Measurements from ENCODE around the gene SKAP2. TPM values are rescaled to one million over a fixed set of nuclear protein-coding genes. Genes with fewer than 3 reads are reported as not detected.
A peak's percentile ranks its signal among the peaks of the same experiment; 100 is the strongest.

Gene SKAP2
- total and polyA plus RNA-seq, 7 experiments from 2014 or later: 2.7 to 31.4 (median 3.1) TPM

DNA sequence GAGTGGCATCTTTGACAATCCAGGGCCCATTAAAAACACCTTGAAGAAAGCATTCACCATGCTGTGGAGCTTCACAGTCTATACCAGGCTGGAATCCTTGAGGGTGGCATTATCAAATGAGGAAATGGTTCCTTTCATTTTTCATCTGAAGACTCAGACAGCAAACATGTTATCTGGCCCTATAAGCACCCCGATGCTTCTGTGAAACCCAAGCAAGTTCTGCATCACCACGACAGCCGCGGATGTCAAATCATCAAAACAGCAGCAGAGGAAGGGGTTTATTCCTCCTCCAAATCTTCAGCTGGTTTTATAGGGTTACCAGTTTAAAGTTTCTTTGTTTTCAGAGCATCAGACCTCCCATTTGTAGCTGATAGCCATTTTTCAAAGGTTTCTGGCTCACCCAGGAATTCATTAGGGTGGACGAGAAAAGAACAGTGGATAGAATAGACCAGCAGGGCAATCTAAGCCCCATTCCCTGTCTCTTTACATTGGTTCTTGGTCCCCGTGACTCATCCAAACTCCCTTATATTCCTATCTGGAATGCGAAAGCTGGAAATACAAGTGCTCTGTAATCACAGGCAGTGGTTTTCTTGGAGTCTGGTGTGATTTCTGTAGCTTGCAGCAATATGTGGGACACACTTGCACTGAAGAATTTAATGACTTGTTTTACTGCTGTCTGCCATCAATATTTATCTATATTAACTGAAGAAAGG, 217.9 kb downstream of the SKAP2 start:
- H3K4me1 Mint-ChIP-seq: peaks cover 0 to 2% (median 0%) of the 10 kb centered on the region in 7 donors
- H3K4me3 Mint-ChIP-seq: no peak overlapping the region
- H3K9me3 Mint-ChIP-seq: no peaks in the 10 kb centered on the region
- H3K27me3 Mint-ChIP-seq: peaks cover 0 to 29% (median 11%) of the 10 kb centered on the region in 5 donors
- Histone ChIP-seq H3K9me3 (ENCODE audit: control insufficient read depth in 2 of 3, low read length in 3 of 3) (no peaks in the 10 kb centered on the region), H3K4me1 (ENCODE audit: control insufficient read depth in 2 of 2, insufficient read depth in 2 of 2, low read length in 2 of 2) (no peaks in the 10 kb centered on the region), H3K27me3 (ENCODE audit: control insufficient read depth in 2 of 2, insufficient read depth in 2 of 2, low read length in 2 of 2) (no peaks in the 10 kb centered on the region), H3K4me3 (ENCODE audit: low read length) (no peak overlapping the region), H3K36me3 (ENCODE audit: control insufficient read depth in 2 of 3, insufficient read depth in 3 of 3, low read length in 3 of 3) (no peaks in the 10 kb centered on the region), H3K27ac (ENCODE audit: low read depth, low read length) (no peak overlapping the region)
- DNase-seq (no peak), ATAC-seq (no peak)
- no peak overlapping the region for H3K27ac Mint-ChIP-seq
- POLR2A ChIA-PET: interaction anchor here (0.7 kb wide), 1 partner anchor 1618 kb away, joined by 3 read pairs; no protein-coding TSS in a partner anchor
- intact Hi-C loops (cut with micrococcal nuclease): no loop called here
- H3K36me3 Mint-ChIP-seq: no peaks in the 10 kb centered on the region
- CTCF ChIA-PET: no interaction called here

DNA sequence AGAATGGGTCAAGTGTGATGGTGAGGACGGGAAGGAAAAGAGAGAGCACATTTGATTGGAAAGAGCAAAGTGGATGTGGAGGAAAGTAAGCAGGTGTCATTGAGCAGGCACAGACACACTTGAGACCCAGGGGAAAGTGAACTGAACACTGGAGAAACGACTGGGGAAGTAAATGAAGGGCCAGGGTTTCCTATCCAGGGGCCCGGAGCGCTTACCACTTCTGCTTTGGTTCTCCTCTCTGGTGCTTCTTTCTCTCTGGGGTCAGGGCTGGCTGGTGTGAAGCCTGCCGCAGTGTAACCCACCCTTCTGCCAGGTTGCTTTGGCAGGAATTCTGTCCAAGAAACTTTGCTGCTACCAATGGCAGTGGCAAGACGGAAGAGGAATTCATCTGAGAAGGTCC, 219.3 kb downstream of the SKAP2 start:
- peaks cover 0 to 2% (median 0%) of the 10 kb centered on the region in 7 donors for H3K4me1 Mint-ChIP-seq
- H3K36me3 Mint-ChIP-seq: no peaks in the 10 kb centered on the region
- H3K27ac Mint-ChIP-seq: no peak overlapping the region
- no peaks in the 10 kb centered on the region for H3K27me3 ChIP-seq (ENCODE audit: control insufficient read depth in 2 of 2, insufficient read depth in 2 of 2, low read length in 2 of 2)
- POLR2A ChIA-PET: no interaction called here
- H3K4me3 ChIP-seq (ENCODE audit: low read length): no peak overlapping the region
- no peak overlapping the region for H3K4me3 Mint-ChIP-seq
- CTCF ChIA-PET: no interaction called here
- H3K36me3 ChIP-seq (ENCODE audit: control insufficient read depth in 2 of 3, insufficient read depth in 3 of 3, low read length in 3 of 3): no peaks in the 10 kb centered on the region
- H3K27me3 Mint-ChIP-seq: peaks cover 4 to 25% (median 7%) of the 10 kb centered on the region in 5 donors
- ATAC-seq (peak; percentile 45), DNase-seq (no peak)
- intact Hi-C loops (cut with micrococcal nuclease): no loop called here
- no peaks in the 10 kb centered on the region for H3K9me3 Mint-ChIP-seq
- H3K9me3 ChIP-seq (ENCODE audit: control insufficient read depth in 2 of 3, low read length in 3 of 3): no peaks in the 10 kb centered on the region
- H3K27ac ChIP-seq (ENCODE audit: low read depth, low read length): no peak overlapping the region
- no peaks in the 10 kb centered on the region for H3K4me1 ChIP-seq (ENCODE audit: control insufficient read depth in 2 of 2, insufficient read depth in 2 of 2, low read length in 2 of 2)

DNA sequence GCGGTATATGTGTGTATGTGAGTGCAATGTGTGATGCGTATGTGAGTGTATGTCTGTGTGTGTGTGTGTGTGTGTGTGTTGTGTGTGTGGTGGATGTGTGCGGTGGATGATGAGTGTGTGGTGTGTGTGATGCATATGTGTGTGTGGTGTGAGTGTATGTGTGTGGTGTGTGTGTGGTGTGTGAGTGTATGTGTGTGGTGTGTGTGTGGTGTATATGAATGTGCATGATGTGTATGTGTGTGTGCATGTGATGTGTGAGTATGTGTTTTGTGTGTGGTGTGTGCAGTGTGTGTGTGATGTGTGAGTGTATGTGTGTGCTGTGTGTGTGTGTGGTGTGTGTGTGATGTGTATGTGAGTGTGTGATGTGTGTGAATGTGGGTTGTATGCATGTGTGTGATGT, 222.0 kb downstream of the SKAP2 start:
- H3K27me3 Mint-ChIP-seq: peaks cover 0 to 11% (median 4%) of the 10 kb centered on the region in 5 donors
- H3K4me3 Mint-ChIP-seq: no peak overlapping the region
- intact Hi-C loops (cut with micrococcal nuclease): no loop called here
- Histone ChIP-seq H3K27me3 (ENCODE audit: control insufficient read depth in 2 of 2, insufficient read depth in 2 of 2, low read length in 2 of 2) (no peaks in the 10 kb centered on the region), H3K36me3 (ENCODE audit: control insufficient read depth in 2 of 3, insufficient read depth in 3 of 3, low read length in 3 of 3) (no peaks in the 10 kb centered on the region), H3K27ac (ENCODE audit: low read depth, low read length) (no peak overlapping the region), H3K9me3 (ENCODE audit: control insufficient read depth in 2 of 3, low read length in 3 of 3) (no peaks in the 10 kb centered on the region), H3K4me3 (ENCODE audit: low read length) (no peak overlapping the region), H3K4me1 (ENCODE audit: control insufficient read depth in 2 of 2, insufficient read depth in 2 of 2, low read length in 2 of 2) (no peaks in the 10 kb centered on the region)
- no peak for DNase-seq
- ChIA-PET CTCF (no interaction called here), POLR2A (no interaction called here)
- H3K4me1 Mint-ChIP-seq: peaks cover 0 to 2% (median 0%) of the 10 kb centered on the region in 7 donors
- no peak for ATAC-seq
- no peak overlapping the region for H3K27ac Mint-ChIP-seq
- H3K9me3 Mint-ChIP-seq: no peaks in the 10 kb centered on the region
- no peaks in the 10 kb centered on the region for H3K36me3 Mint-ChIP-seq

DNA sequence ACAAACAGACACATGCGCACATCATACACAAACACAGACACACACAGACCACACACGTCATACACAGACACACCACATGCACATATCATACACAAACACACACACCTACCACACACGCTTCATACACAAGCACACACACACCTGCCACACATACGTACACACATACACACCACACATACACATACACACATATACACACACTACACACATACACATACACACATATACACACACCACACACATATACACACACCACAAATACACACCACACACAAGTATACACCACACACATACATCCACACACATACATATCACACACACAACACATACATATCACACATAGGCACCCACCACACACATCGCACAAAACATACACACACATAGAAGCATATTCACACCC, 224.7 kb downstream of the SKAP2 start:
- no peak for DNase-seq
- POLR2A ChIA-PET: no interaction called here
- no peak overlapping the region for H3K4me3 Mint-ChIP-seq
- H3K27ac Mint-ChIP-seq: no peak overlapping the region
- no peak overlapping the region for H3K4me3 ChIP-seq (ENCODE audit: low read length)
- no peak overlapping the region for H3K27ac ChIP-seq (ENCODE audit: low read depth, low read length)
- no peaks in the 10 kb centered on the region for H3K27me3 ChIP-seq (ENCODE audit: control insufficient read depth in 2 of 2, insufficient read depth in 2 of 2, low read length in 2 of 2)
- H3K36me3 Mint-ChIP-seq: peaks cover 0 to 2% (median 0%) of the 10 kb centered on the region in 5 donors
- no peak for ATAC-seq
- no peaks in the 10 kb centered on the region for H3K9me3 ChIP-seq (ENCODE audit: control insufficient read depth in 2 of 3, low read length in 3 of 3)
- no peaks in the 10 kb centered on the region for H3K4me1 ChIP-seq (ENCODE audit: control insufficient read depth in 2 of 2, insufficient read depth in 2 of 2, low read length in 2 of 2)
- no peaks in the 10 kb centered on the region for H3K36me3 ChIP-seq (ENCODE audit: control insufficient read depth in 2 of 3, insufficient read depth in 3 of 3, low read length in 3 of 3)
- peaks cover 0 to 22% (median 6%) of the 10 kb centered on the region in 5 donors for H3K27me3 Mint-ChIP-seq
- peaks cover 0 to under 1% (median 0%) of the 10 kb centered on the region in 11 donors for H3K9me3 Mint-ChIP-seq
- intact Hi-C loops (cut with micrococcal nuclease): no loop called here
- peaks cover 0 to 1% (median 0%) of the 10 kb centered on the region in 7 donors for H3K4me1 Mint-ChIP-seq
- CTCF ChIA-PET: no interaction called here

DNA sequence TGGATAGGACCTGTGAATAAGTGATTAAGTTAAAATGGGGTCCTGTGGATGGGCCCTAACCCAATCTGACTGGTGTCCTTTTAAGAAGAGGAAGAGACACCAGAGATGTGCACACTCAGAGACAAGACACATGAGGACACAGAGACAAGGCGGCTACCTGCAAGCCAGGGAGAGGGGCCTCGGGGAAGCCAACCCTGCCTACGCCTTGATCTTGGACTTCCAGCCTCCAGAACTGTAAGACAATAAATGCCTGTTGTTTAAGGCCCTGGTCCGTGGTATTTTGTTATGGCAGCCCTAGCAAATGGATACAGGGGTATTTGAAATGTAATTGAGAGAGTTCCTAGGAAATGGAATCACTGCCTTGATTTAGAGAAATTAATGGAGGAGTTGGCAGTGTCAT, 225.3 kb downstream of the SKAP2 start:
- intact Hi-C loops (cut with micrococcal nuclease): no loop called here
- Mint-ChIP-seq H3K4me3 (no peak overlapping the region), H3K27me3 (peaks cover 0 to 28% (median 10%) of the 10 kb centered on the region in 5 donors), H3K36me3 (peaks cover 0 to 8% (median 0%) of the 10 kb centered on the region in 5 donors), H3K9me3 (peaks cover 0 to 5% (median 0%) of the 10 kb centered on the region in 11 donors), H3K27ac (no peak overlapping the region), H3K4me1 (peaks cover 0 to 6% (median 0%) of the 10 kb centered on the region in 7 donors)
- DNase-seq (no peak), ATAC-seq (no peak)
- H3K9me3 ChIP-seq (ENCODE audit: control insufficient read depth in 2 of 3, low read length in 3 of 3): no peaks in the 10 kb centered on the region
- H3K36me3 ChIP-seq (ENCODE audit: control insufficient read depth in 2 of 3, insufficient read depth in 3 of 3, low read length in 3 of 3): no peaks in the 10 kb centered on the region
- CTCF ChIA-PET: no interaction called here
- no peaks in the 10 kb centered on the region for H3K4me1 ChIP-seq (ENCODE audit: control insufficient read depth in 2 of 2, insufficient read depth in 2 of 2, low read length in 2 of 2)
- H3K27me3 ChIP-seq (ENCODE audit: control insufficient read depth in 2 of 2, insufficient read depth in 2 of 2, low read length in 2 of 2): no peaks in the 10 kb centered on the region
- no peak overlapping the region for H3K27ac ChIP-seq (ENCODE audit: low read depth, low read length)
- POLR2A ChIA-PET: no interaction called here
- H3K4me3 ChIP-seq (ENCODE audit: low read length): no peak overlapping the region

DNA sequence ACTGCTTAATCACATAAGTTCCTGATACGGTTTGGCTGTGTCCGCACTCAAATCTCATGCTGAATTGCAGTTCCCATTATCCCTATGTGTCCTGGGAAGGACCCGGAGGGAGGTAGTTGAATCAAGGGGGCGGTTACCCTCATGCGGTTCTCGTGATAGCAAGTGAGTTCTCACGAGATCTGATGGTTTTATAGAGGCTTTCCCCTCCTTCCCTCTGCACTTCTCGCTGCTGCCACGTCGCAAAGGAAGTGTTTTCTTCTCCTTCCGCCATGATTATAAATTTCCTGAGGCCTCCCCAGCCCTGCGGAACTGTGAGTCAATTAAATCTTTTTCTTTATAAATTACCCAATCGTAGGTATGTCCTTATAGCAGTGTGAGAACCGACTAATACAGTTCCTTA, 226.2 kb downstream of the SKAP2 start:
- Mint-ChIP-seq H3K27me3 (peaks cover 0 to 28% (median 11%) of the 10 kb centered on the region in 5 donors), H3K27ac (no peak overlapping the region), H3K4me1 (peaks cover 0 to 16% (median 5%) of the 10 kb centered on the region in 7 donors), H3K9me3 (peaks cover 0 to 9% (median 0%) of the 10 kb centered on the region in 11 donors), H3K36me3 (peaks cover 0 to 14% (median 0%) of the 10 kb centered on the region in 5 donors), H3K4me3 (no peak overlapping the region)
- Histone ChIP-seq H3K4me3 (ENCODE audit: low read length) (no peak overlapping the region), H3K27ac (ENCODE audit: low read depth, low read length) (no peak overlapping the region), H3K36me3 (ENCODE audit: control insufficient read depth in 2 of 3, insufficient read depth in 3 of 3, low read length in 3 of 3) (no peaks in the 10 kb centered on the region), H3K27me3 (ENCODE audit: control insufficient read depth in 2 of 2, insufficient read depth in 2 of 2, low read length in 2 of 2) (no peaks in the 10 kb centered on the region), H3K9me3 (ENCODE audit: control insufficient read depth in 2 of 3, low read length in 3 of 3) (no peaks in the 10 kb centered on the region), H3K4me1 (ENCODE audit: control insufficient read depth in 2 of 2, insufficient read depth in 2 of 2, low read length in 2 of 2) (no peaks in the 10 kb centered on the region)
- ChIA-PET POLR2A (no interaction called here), CTCF (no interaction called here)
- intact Hi-C loops (cut with micrococcal nuclease): no loop called here
- DNase-seq (no peak), ATAC-seq (no peak)

DNA sequence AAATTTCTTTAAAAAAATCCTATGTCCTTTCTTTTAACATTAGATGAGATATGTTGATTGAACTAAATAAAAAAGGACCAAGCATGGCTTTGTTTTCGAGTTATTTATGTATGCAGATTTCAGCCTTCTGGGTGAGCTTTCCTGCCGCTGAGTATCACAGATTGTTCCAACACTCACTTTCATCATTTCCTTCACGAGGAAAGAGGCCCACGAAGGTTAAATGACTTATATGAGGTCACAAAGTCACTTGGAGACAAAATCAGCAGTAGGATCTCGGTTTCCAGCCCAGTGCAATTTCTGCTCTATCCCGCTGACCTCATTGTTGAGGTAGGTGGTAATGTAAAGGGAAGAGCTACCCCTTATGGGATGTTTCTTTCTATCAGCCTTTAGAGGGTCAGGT, 226.8 kb downstream of the SKAP2 start:
- no peak overlapping the region for H3K27ac ChIP-seq (ENCODE audit: low read depth, low read length)
- peaks cover 0 to 28% (median 10%) of the 10 kb centered on the region in 5 donors for H3K27me3 Mint-ChIP-seq
- ChIA-PET CTCF (no interaction called here), POLR2A (no interaction called here)
- no peak overlapping the region for H3K4me3 Mint-ChIP-seq
- no peaks in the 10 kb centered on the region for H3K36me3 ChIP-seq (ENCODE audit: control insufficient read depth in 2 of 3, insufficient read depth in 3 of 3, low read length in 3 of 3)
- no peaks in the 10 kb centered on the region for H3K27me3 ChIP-seq (ENCODE audit: control insufficient read depth in 2 of 2, insufficient read depth in 2 of 2, low read length in 2 of 2)
- peaks cover 0 to 16% (median 5%) of the 10 kb centered on the region in 7 donors for H3K4me1 Mint-ChIP-seq
- ATAC-seq: no peak
- H3K4me1 ChIP-seq (ENCODE audit: control insufficient read depth in 2 of 2, insufficient read depth in 2 of 2, low read length in 2 of 2): no peaks in the 10 kb centered on the region
- H3K36me3 Mint-ChIP-seq: peaks cover 0 to 14% (median 0%) of the 10 kb centered on the region in 5 donors
- no peak overlapping the region for H3K4me3 ChIP-seq (ENCODE audit: low read length)
- no peak overlapping the region for H3K27ac Mint-ChIP-seq
- no peak for DNase-seq
- intact Hi-C loops (cut with micrococcal nuclease): no loop called here
- peaks cover 0 to 9% (median 0%) of the 10 kb centered on the region in 11 donors for H3K9me3 Mint-ChIP-seq
- no peaks in the 10 kb centered on the region for H3K9me3 ChIP-seq (ENCODE audit: control insufficient read depth in 2 of 3, low read length in 3 of 3)
